Fibroblast of villous mesenchyme (primary cell): Measurements from ENCODE around the gene GIT1. TPM values are rescaled to one million over a fixed set of nuclear protein-coding genes. Genes with fewer than 3 reads are reported as not detected.

Experiments used
- DNase-seq: peaks from one replicate; pipeline ENCODE4 v3.0.0-alpha.2; 2010; ENCODE audit warnings: low read depth
- H3K4me3 ChIP-seq: 2 replicates; pipeline ENCODE4 v1.5.1; 2011; ENCODE audit warnings: low read depth, mild to moderate bottlenecking, low read length
- total RNA-seq: library from RNA; depleted of rRNA; stranded (reverse); fragments of >200 nt; gene quantifications from 2 replicates; pipeline ENCODE4 v1.2.3, GENCODE V29; 2012
- TF ChIP-seq, protein P1 (sequence below): IDR thresholded peaks from 2 replicates; pipeline ENCODE4 v1.5.1; 2012; ENCODE audit warnings: low read depth, mild to moderate bottlenecking, low read length; ENCODE audit not compliant: insufficient read depth

GIT1 gene
- total RNA-seq, 1 donor = 26.3 TPM

GRCh38 chr17:29588562-29589411, 661 bp downstream of the GIT1 start:
- TF ChIP-seq, protein P1, sequence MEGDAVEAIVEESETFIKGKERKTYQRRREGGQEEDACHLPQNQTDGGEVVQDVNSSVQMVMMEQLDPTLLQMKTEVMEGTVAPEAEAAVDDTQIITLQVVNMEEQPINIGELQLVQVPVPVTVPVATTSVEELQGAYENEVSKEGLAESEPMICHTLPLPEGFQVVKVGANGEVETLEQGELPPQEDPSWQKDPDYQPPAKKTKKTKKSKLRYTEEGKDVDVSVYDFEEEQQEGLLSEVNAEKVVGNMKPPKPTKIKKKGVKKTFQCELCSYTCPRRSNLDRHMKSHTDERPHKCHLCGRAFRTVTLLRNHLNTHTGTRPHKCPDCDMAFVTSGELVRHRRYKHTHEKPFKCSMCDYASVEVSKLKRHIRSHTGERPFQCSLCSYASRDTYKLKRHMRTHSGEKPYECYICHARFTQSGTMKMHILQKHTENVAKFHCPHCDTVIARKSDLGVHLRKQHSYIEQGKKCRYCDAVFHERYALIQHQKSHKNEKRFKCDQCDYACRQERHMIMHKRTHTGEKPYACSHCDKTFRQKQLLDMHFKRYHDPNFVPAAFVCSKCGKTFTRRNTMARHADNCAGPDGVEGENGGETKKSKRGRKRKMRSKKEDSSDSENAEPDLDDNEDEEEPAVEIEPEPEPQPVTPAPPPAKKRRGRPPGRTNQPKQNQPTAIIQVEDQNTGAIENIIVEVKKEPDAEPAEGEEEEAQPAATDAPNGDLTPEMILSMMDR = no peak
- DNase-seq = no peak
- H3K4me3 ChIP-seq = peak overlapping the region; percentile 83

DNA sequence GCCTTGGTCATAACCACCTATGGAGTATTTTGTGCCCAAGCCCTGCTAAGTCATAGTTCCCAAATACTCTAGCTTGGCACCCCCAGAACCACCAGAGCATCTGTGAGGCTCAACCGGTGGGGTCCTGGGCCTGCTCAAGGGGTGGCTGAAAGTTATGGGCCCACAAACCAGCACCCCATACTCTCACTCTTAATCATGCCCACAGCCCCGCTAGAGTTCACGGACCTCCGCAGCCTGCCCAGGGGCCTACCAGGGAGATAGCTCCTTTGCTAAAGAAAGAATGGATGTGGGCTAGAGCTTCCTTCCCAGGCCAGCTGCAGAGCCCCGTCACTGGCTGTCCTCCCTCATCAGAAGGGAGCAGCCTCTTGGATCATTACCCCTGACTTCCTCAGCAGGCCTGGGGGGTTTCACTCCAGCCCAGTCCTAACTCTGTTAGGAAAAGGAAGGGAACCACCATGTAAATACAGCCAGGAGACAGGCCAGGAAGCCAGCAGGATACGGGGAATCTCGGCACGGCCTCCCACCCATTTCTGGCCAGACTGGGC, 1.4 kb downstream of the GIT1 start:
- H3K4me3 ChIP-seq = peak overlapping the region; percentile 83
- TF ChIP-seq, protein P1 = no peak
- DNase-seq = no peak

DNA sequence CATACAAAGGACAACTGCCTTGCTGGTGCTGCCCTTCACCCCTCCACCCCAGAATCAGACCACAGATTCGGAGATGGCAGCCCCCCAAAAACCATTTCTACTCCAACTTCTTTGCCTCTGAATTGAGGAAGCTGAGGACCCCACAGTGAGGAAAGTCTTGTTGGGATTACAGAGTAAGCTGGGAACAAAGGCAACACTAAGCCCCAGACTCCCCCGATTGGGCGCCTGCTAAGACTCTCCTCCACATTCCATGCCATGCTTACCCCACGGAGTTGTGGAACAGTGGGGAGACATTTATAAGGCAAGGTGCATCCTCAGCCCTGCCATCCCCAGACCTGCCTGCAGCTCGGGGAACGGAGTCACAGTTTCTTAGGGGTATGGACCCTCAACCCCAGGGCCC, 1.9 kb downstream of the GIT1 start:
- H3K4me3 ChIP-seq = peak overlapping the region; percentile 83
- TF ChIP-seq, protein P1 = no peak
- no peak for DNase-seq

GRCh38 chr17:29586676-29587469, 2.6 kb downstream of the GIT1 start:
- DNase-seq = no peak
- TF ChIP-seq, protein P1 = no peak
- no peak overlapping the region for H3K4me3 ChIP-seq

DNA sequence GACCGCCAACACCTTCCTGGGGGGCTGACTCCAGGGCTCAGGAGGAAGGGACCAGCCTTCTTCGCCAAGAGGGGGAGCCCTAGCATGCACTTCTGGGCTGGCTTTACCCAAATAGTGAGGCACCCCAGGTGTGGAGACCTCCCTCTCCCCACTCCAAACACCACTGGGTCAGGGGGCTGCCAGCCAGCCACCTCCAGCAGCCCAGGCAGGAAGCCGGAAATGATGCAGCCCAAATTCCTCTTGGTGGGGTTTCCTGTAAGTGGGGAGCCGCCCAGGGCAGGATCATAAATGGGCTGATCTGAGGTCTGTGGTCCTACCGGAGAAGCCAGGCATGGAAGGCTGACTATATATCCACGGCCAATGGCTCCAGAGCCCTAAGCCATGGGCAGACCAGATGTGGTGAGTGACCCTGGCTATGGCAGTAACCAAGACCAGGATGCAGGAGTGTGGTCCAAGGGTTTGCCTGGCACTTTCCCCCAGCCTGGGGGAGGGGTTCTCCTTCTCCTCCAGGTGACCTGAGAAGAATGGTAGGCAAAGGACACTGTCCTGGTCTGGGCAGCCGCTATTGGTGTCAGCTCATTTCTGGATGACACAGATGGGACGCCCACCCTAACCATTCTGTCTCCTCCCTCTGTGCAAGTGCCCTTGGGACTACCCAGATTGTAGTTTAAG, 4.2 kb downstream of the GIT1 start:
- DNase-seq = no peak
- no peak overlapping the region for H3K4me3 ChIP-seq
- TF ChIP-seq, protein P1 = peak; percentile 28

- no peak overlapping the region for H3K4me3 ChIP-seq
- no peak for DNase-seq
- TF ChIP-seq, protein P1 = no peak
Measured at GRCh38 chr17:29584452-29585079, 4.9 kb downstream of the GIT1 start.
